ENCODE data around the gene RIMS1.

Gene RIMS1

GRCh38 chr6:72032086-72032485 lies 145.7 kb downstream of the RIMS1 start:
- DNase-seq = no peak
- no peaks in the 10 kb centered on the region for H3K4me1 Mint-ChIP-seq
- no peaks in the 10 kb centered on the region for H3K36me3 Mint-ChIP-seq
- H3K27ac Mint-ChIP-seq = no peak overlapping the region
- H3K9me3 Mint-ChIP-seq = no peaks in the 10 kb centered on the region
- H3K27me3 Mint-ChIP-seq = peaks cover 0 to 4% of the 10 kb centered on the region in 2 donors
- no peak for ATAC-seq (replicated peaks)
- no peak overlapping the region for H3K4me3 Mint-ChIP-seq

- Mint-ChIP-seq H3K4me1 (peaks cover 0 to 1% of the 10 kb centered on the region in 2 donors), H3K27ac (no peak overlapping the region), H3K9me3 (no peaks in the 10 kb centered on the region), H3K27me3 (peaks cover 0 to 6% of the 10 kb centered on the region in 2 donors), H3K36me3 (no peaks in the 10 kb centered on the region), H3K4me3 (no peak overlapping the region)
- ATAC-seq (replicated peaks) = no peak
- no peak for DNase-seq
Observed at GRCh38 chr6:72035486-72035885, 149.1 kb downstream of the RIMS1 start.

- H3K27ac Mint-ChIP-seq = no peak overlapping the region
- no peak overlapping the region for H3K4me3 Mint-ChIP-seq
- DNase-seq (no peak), ATAC-seq (replicated peaks) (no peak)
- H3K27me3 Mint-ChIP-seq = peaks cover 0 to 6% of the 10 kb centered on the region in 2 donors
- no peaks in the 10 kb centered on the region for H3K9me3 Mint-ChIP-seq
- no peaks in the 10 kb centered on the region for H3K36me3 Mint-ChIP-seq
- peaks cover 0 to 1% of the 10 kb centered on the region in 2 donors for H3K4me1 Mint-ChIP-seq
Observed at GRCh38 chr6:72035966-72036365, 149.6 kb downstream of the RIMS1 start.

DNA sequence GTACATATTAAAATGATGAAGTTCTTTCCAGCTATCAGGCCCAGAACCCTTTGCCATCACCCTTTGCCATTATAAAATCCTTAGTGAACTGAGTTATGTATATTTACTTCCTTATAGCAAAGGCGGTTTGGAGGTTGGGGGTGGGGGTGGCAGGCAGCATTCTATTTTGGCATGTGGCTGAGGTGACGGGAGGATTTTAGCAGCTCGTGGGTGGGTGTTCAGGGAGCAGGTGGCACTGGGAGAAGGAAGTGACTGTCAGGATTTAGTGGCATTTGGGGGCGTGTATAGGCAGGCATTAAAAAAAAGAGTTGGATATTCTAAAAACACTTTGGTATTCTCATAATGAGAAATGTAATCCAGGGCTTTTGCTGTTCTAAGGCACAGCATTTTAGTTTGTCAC lies 150.7 kb downstream of the RIMS1 start:
- Mint-ChIP-seq H3K27me3 (peaks cover 0 to 6% of the 10 kb centered on the region in 2 donors), H3K9me3 (no peaks in the 10 kb centered on the region), H3K4me1 (peaks cover 0 to 1% of the 10 kb centered on the region in 2 donors), H3K27ac (no peak overlapping the region), H3K36me3 (no peaks in the 10 kb centered on the region), H3K4me3 (no peak overlapping the region)
- ATAC-seq (replicated peaks) (no peak), DNase-seq (no peak)

DNA sequence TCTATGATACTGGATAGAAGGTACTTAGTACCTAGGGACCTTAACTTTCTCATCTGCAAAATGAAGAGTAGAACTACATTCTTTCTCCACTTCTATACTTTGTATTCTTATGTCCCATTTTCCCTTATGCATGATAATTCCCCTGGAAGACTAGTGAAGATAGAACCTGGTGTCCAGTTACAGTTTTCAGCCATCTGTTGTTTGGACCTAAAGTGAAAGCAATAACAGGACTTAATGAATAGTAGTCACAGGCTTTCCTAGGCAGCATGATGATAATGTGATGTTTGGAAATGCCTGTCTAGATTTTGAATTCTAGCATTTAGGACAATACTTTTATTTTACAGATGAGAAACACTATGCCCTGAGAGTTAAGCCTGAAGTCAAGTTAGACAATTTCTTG lies 153.8 kb downstream of the RIMS1 start:
- Mint-ChIP-seq H3K9me3 (no peaks in the 10 kb centered on the region), H3K4me1 (peaks cover 0 to 1% of the 10 kb centered on the region in 2 donors), H3K27me3 (peaks cover 0 to 6% of the 10 kb centered on the region in 2 donors), H3K36me3 (no peaks in the 10 kb centered on the region), H3K27ac (no peak overlapping the region), H3K4me3 (no peak overlapping the region)
- DNase-seq (no peak), ATAC-seq (replicated peaks) (no peak)

DNA sequence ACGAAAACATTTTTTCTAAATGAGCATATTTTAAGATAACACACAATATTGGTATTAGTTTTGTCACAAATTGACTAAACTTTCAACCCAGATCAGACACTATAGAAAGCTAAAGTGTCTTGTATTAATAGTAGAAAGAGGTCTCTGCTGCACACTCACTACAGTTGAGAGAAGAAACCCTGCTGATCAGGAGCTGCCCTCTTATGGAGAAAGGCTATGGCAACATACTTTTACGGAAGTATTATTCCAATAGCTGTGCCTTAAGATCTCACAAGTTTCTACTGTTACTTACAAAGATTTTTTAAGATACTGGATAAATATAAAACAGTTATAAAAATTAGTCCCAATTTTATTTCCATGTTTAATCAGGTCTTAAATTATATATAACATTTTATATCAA lies 155.7 kb downstream of the RIMS1 start:
- Mint-ChIP-seq H3K36me3 (no peaks in the 10 kb centered on the region), H3K27ac (no peak overlapping the region), H3K27me3 (peaks cover 2 to 5% of the 10 kb centered on the region in 2 donors), H3K4me3 (no peak overlapping the region), H3K9me3 (no peaks in the 10 kb centered on the region), H3K4me1 (peaks cover 0 to 1% of the 10 kb centered on the region in 2 donors)
- ATAC-seq (replicated peaks) = no peak
- no peak for DNase-seq

DNA sequence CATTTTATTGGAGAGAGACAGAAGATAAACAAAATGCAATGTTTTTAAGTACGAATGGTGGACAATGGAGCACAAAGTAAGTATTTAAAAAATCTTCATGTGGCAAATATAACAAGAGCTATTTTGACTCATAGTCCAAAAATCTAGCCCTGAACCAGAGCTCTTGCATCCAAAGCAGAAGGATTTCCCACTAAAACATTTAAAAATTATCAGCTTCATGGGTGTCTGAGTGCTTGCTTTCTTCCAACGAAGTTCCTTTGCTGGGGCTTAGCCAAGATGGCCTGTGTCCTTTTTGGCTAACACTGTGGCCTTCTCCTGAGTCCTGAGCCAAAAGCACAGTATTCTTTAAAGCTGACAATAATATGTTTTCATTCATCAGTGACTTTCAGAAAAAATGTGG lies 161.7 kb downstream of the RIMS1 start:
- Mint-ChIP-seq H3K27ac (no peak overlapping the region), H3K27me3 (peaks cover 0 to 5% of the 10 kb centered on the region in 2 donors), H3K4me3 (no peak overlapping the region), H3K36me3 (no peaks in the 10 kb centered on the region), H3K9me3 (no peaks in the 10 kb centered on the region), H3K4me1 (no peaks in the 10 kb centered on the region)
- no peak for ATAC-seq (replicated peaks)
- DNase-seq = no peak

DNA sequence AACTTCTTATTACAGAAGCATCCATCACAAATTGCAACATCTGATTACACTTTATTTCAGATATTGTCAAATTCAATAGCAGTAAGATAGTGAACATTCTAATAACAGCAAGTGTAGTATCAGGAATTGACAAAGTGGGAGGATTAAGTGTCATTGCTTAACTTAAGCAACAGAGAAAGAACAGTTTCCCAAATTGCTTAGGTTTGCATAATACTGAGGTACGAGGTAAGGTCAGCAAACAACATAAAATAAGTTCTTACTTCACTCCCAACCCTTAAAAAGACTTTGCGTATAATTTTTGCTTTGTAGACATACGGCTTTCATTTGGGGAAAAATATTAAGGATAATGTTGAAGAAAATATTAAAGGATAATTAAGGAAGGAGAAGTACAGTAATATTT lies 163.0 kb downstream of the RIMS1 start:
- no peak overlapping the region for H3K27ac Mint-ChIP-seq

GRCh38 chr6:72061286-72061685 lies 174.9 kb downstream of the RIMS1 start:
- ATAC-seq (replicated peaks) = no peak
- Mint-ChIP-seq H3K4me3 (no peak overlapping the region), H3K9me3 (no peaks in the 10 kb centered on the region), H3K27me3 (peaks cover 0 to 5% of the 10 kb centered on the region in 2 donors), H3K27ac (no peak overlapping the region), H3K4me1 (no peaks in the 10 kb centered on the region), H3K36me3 (no peaks in the 10 kb centered on the region)
- DNase-seq = no peak

More for the DNA sequence above, 163.0 kb downstream of the RIMS1 start:
- ATAC-seq (replicated peaks) = no peak
- H3K4me1 Mint-ChIP-seq = no peaks in the 10 kb centered on the region
- no peaks in the 10 kb centered on the region for H3K36me3 Mint-ChIP-seq
- H3K27me3 Mint-ChIP-seq = peaks cover 0 to 5% of the 10 kb centered on the region in 2 donors
- peaks cover 0 to 3% of the 10 kb centered on the region in 2 donors for H3K9me3 Mint-ChIP-seq
- H3K4me3 Mint-ChIP-seq = no peak overlapping the region
- no peak for DNase-seq

- Mint-ChIP-seq H3K27me3 (peaks cover 0 to 5% of the 10 kb centered on the region in 2 donors), H3K36me3 (no peaks in the 10 kb centered on the region), H3K27ac (no peak overlapping the region), H3K9me3 (no peaks in the 10 kb centered on the region), H3K4me1 (no peaks in the 10 kb centered on the region), H3K4me3 (no peak overlapping the region)
- DNase-seq (no peak), ATAC-seq (replicated peaks) (no peak)
Observed at GRCh38 chr6:72064399-72064975, 178.1 kb downstream of the RIMS1 start.

DNA sequence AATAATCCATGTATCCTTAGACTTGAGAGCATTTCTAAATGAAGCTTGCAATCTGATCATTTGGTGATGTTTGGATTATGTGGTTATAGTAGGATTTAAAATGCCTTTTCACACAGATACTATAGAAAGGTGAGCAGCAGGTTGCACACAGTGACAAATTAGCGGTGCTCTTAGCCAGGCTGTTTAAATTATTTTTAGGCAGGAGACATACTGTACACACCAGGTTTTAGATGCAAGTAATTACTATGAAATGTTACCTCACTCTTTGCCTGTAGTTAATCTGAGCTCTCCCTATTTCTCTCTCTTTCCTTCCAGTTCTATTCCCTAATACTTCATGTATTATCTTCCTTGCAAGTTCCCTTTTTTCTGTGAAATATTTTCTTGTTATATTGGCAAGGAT lies 191.7 kb downstream of the RIMS1 start:
- ATAC-seq (replicated peaks) = no peak
- H3K27ac Mint-ChIP-seq = no peak overlapping the region
- H3K4me1 Mint-ChIP-seq = no peaks in the 10 kb centered on the region
- no peak for DNase-seq
- H3K36me3 Mint-ChIP-seq = no peaks in the 10 kb centered on the region
- no peaks in the 10 kb centered on the region for H3K9me3 Mint-ChIP-seq
- H3K27me3 Mint-ChIP-seq = peaks cover 5% of the 10 kb centered on the region in 2 donors
- no peak overlapping the region for H3K4me3 Mint-ChIP-seq

GRCh38 chr6:72080260-72080941 lies 194.1 kb downstream of the RIMS1 start:
- H3K36me3 Mint-ChIP-seq = no peaks in the 10 kb centered on the region
- peaks cover 9 to 14% of the 10 kb centered on the region in 2 donors for H3K27me3 Mint-ChIP-seq
- no peak for ATAC-seq (replicated peaks)
- DNase-seq = no peak
- no peak overlapping the region for H3K27ac Mint-ChIP-seq
- no peaks in the 10 kb centered on the region for H3K4me1 Mint-ChIP-seq
- no peaks in the 10 kb centered on the region for H3K9me3 Mint-ChIP-seq
- no peak overlapping the region for H3K4me3 Mint-ChIP-seq

DNA sequence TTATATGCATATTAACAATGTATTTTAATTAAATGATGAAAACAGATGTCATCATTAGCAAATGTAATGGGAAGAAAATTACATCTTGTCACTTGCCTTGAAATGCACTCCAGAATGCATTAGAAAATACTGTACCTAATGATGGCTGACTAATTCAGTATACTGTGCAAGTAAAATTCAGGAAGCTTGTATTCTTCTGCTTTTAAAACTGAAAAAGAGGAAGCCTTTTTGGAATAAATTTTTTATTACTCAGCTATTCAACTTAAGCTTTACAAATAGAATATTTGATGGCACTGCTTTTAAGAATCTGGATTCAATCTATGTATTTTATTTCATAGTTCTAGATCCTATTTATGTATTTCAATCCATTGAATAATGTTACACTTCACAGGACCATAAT lies 195.5 kb downstream of the RIMS1 start:
- no peak for ATAC-seq (replicated peaks)
- Mint-ChIP-seq H3K4me3 (no peak overlapping the region), H3K36me3 (no peaks in the 10 kb centered on the region), H3K4me1 (no peaks in the 10 kb centered on the region), H3K27ac (no peak overlapping the region), H3K9me3 (no peaks in the 10 kb centered on the region), H3K27me3 (peaks cover 8 to 20% of the 10 kb centered on the region in 2 donors)
- no peak for DNase-seq

GRCh38 chr6:72083976-72084375 lies 197.6 kb downstream of the RIMS1 start:
- ATAC-seq (replicated peaks) (no peak), DNase-seq (no peak)
- Mint-ChIP-seq H3K4me3 (no peak overlapping the region), H3K27me3 (peaks cover 9 to 20% of the 10 kb centered on the region in 2 donors), H3K9me3 (no peaks in the 10 kb centered on the region), H3K36me3 (no peaks in the 10 kb centered on the region), H3K27ac (no peak overlapping the region), H3K4me1 (no peaks in the 10 kb centered on the region)

GRCh38 chr6:72084992-72085569 lies 198.7 kb downstream of the RIMS1 start:
- H3K27ac Mint-ChIP-seq = no peak overlapping the region
- peaks cover 9 to 20% of the 10 kb centered on the region in 2 donors for H3K27me3 Mint-ChIP-seq
- no peak for ATAC-seq (replicated peaks)
- H3K36me3 Mint-ChIP-seq = no peaks in the 10 kb centered on the region
- H3K4me3 Mint-ChIP-seq = no peak overlapping the region
- no peaks in the 10 kb centered on the region for H3K9me3 Mint-ChIP-seq
- H3K4me1 Mint-ChIP-seq = no peaks in the 10 kb centered on the region
- DNase-seq = no peak

Data from stimulated activated naive B cell treated with anti-CD40 and anti-IgM and Interleukin-4, amounts not matched to agents 10 μg/mL and 1 μg/mL and 100 μg/mL, for 72 hours (primary cell).